Activated CD8-positive, alpha-beta T cell treated with anti-CD3 and anti-CD28 coated beads for 36 hours (primary cell): Measurements from ENCODE around the gene SSR1. TPM values are rescaled to one million over a fixed set of nuclear protein-coding genes. Genes with fewer than 3 reads are reported as not detected.

ENCODE experiments used
- ATAC-seq: fragments of 200-7000 bp; cut with Tn5 transposase; one replicate; pipeline ENCODE4 v1.10.0; 2021; ENCODE audit warnings: mild to moderate bottlenecking, moderate library complexity
- CTCF ChIA-PET: fragments of 350-600 bp; sonication (Branson Sonifier 250); formaldehyde crosslinking; loops from one replicate; lab custom pipeline; 2021; ENCODE audit warnings: antibody characterized with exemption; lab: Charles Lee
- POLR2A ChIA-PET: fragments of 350-600 bp; sonication (Branson Sonifier 250); formaldehyde crosslinking; loops from one replicate; lab custom pipeline; 2021; ENCODE audit warnings: antibody characterized with exemption; lab: Charles Lee
- DNase-seq: peaks from one replicate; pipeline ENCODE4 v3.0.0-alpha.2; 2020
- H3K27ac Mint-ChIP-seq: one replicate; pipeline ENCODE4 v1.8.0; 2021; ENCODE audit warnings: mild to moderate bottlenecking, mixed read lengths
- H3K27me3 Mint-ChIP-seq: one replicate; pipeline ENCODE4 v1.8.0; 2021; ENCODE audit warnings: mixed read lengths
- H3K36me3 Mint-ChIP-seq: one replicate; pipeline ENCODE4 v1.8.0; 2021; ENCODE audit warnings: low read depth, mixed read lengths
- H3K4me1 Mint-ChIP-seq: one replicate; pipeline ENCODE4 v1.8.0; 2021; ENCODE audit warnings: low read depth, mixed read lengths
- H3K4me3 Mint-ChIP-seq: one replicate; pipeline ENCODE4 v1.8.0; 2021; ENCODE audit warnings: mild to moderate bottlenecking, moderate library complexity, mixed read lengths
- H3K9me3 Mint-ChIP-seq: one replicate; pipeline ENCODE4 v1.8.0; 2021; ENCODE audit warnings: mixed read lengths
- intact Hi-C: fragments of 100-400 bp; cut with micrococcal nuclease; formaldehyde crosslinking; loops from one replicate; pipeline ENCODE4 v1.10.0; 2022
- total RNA-seq, 2 experiments: library from RNA; stranded (reverse); gene quantifications; one replicate each; pipeline ENCODE4 v1.2.3, GENCODE V29; 2021
- TF ChIP-seq, protein P1 (sequence below): fragments of 200-600 bp; IDR thresholded peaks from one replicate; pipeline ENCODE4 v1.8.0; 2022; ENCODE audit warnings: antibody characterized with exemption, mild to moderate bottlenecking

The SSR1 gene
- total RNA-seq, 2 experiments from 2014 or later: 117 to 124 TPM

DNA sequence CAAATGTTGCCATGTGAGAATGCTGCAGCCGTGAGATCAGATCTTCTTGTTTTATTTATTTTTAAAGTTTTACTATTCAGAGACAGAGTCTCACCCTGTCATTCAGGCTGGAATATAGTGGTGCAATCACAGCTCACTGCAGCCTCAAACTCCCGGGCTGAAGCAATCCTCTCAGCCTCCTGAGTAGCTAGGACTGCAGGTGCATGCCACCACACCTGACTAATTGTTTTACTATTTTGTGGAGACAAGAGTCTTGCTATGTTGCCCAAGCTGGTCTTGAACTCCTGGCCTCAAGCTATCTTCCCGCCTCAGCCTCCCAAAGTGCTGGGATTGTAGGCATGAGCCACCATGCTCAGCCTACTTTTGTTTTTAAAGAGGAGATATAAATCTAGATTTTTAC is 22.5 kb upstream of the SSR1 start:
- TF ChIP-seq, protein P1, sequence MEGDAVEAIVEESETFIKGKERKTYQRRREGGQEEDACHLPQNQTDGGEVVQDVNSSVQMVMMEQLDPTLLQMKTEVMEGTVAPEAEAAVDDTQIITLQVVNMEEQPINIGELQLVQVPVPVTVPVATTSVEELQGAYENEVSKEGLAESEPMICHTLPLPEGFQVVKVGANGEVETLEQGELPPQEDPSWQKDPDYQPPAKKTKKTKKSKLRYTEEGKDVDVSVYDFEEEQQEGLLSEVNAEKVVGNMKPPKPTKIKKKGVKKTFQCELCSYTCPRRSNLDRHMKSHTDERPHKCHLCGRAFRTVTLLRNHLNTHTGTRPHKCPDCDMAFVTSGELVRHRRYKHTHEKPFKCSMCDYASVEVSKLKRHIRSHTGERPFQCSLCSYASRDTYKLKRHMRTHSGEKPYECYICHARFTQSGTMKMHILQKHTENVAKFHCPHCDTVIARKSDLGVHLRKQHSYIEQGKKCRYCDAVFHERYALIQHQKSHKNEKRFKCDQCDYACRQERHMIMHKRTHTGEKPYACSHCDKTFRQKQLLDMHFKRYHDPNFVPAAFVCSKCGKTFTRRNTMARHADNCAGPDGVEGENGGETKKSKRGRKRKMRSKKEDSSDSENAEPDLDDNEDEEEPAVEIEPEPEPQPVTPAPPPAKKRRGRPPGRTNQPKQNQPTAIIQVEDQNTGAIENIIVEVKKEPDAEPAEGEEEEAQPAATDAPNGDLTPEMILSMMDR: no peak
- H3K27me3 Mint-ChIP-seq: peaks cover 2% of the 10 kb centered on the region
- POLR2A ChIA-PET: interaction anchor here (0.6 kb wide), 1 partner anchor 11 kb away, joined by 3 read pairs; no protein-coding TSS in a partner anchor
- H3K4me1 Mint-ChIP-seq: no peaks in the 10 kb centered on the region
- H3K4me3 Mint-ChIP-seq: no peak overlapping the region
- intact Hi-C loops: no loop called here
- no peaks in the 10 kb centered on the region for H3K9me3 Mint-ChIP-seq
- no peaks in the 10 kb centered on the region for H3K36me3 Mint-ChIP-seq
- no peak for ATAC-seq
- CTCF ChIA-PET: interaction anchor here (1.1 to 1.4 kb wide), 2 partner anchors 60 to 281 kb away, joined by 3 to 4 read pairs; no protein-coding TSS in a partner anchor
- DNase-seq: no peak
- no peak overlapping the region for H3K27ac Mint-ChIP-seq

DNA sequence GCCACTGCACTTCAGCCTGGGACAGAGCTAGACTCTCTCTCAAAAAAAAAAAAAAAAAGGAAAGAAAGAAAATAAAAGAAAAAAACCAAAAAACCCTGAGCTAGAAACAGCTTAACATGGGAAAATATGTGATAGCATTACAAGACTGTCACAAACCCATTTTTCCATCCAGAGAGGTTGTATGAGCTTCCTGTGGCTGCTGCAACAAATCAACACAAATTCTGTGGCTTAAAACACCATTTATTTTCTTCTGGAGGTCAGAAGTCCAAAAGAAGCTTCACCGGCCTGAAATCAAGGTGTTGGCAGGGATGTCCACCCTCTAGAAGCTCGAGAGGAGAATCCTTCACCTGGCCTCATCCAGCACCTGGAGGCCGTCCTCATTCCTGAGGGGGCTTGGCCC is 21.7 kb upstream of the SSR1 start:
- DNase-seq (no peak), ATAC-seq (no peak)
- H3K9me3 Mint-ChIP-seq: no peaks in the 10 kb centered on the region
- no peak overlapping the region for H3K27ac Mint-ChIP-seq
- TF ChIP-seq, protein P1: no peak
- POLR2A ChIA-PET: no interaction called here
- no peak overlapping the region for H3K4me3 Mint-ChIP-seq
- peaks cover 2% of the 10 kb centered on the region for H3K27me3 Mint-ChIP-seq
- intact Hi-C loops: no loop called here
- CTCF ChIA-PET: interaction anchor here (1.1 kb wide), 1 partner anchor 282 kb away, joined by 3 read pairs; no protein-coding TSS in a partner anchor
- no peaks in the 10 kb centered on the region for H3K36me3 Mint-ChIP-seq
- H3K4me1 Mint-ChIP-seq: no peaks in the 10 kb centered on the region

DNA sequence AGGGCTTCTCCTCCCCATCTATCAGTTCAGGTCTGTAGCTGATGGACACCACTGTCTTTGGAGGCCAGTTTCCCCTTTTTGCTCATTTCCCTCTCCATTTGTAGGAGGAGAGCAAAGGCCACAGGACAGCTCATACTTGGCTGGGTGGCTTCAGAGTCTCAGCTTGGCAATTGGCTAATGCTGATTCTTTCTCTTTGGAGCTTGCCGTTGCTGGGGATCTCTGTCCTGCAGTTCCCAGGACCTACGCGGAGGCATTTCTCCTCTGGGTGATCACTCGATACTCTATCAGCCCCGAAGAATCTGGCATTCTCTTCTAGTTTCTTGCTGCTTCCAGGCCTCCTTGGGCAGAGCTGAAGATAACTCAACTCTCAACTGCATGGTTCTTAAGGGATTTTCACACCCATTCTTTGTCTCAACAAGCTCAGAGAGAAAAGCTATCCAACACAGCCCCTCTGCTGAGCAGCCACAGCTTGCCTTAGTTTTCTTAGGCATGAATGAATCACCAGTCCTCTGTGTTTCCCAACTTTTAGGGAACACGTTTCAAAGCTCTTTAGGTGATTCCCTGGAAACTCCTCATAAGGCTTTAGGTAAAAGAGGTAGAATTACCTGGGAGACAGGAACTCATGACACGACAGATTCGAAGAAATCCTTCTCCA is 19.2 kb upstream of the SSR1 start:
- intact Hi-C loops: no loop called here
- no peaks in the 10 kb centered on the region for H3K4me1 Mint-ChIP-seq
- H3K9me3 Mint-ChIP-seq: no peaks in the 10 kb centered on the region
- CTCF ChIA-PET: interaction anchor here (0.5 to 1.3 kb wide), 3 partner anchors 9 to 13 kb away, joined by 3 to 5 read pairs (median 3); no protein-coding TSS in a partner anchor
- no peaks in the 10 kb centered on the region for H3K36me3 Mint-ChIP-seq
- H3K27ac Mint-ChIP-seq: no peak overlapping the region
- ATAC-seq: no peak
- POLR2A ChIA-PET: no interaction called here
- TF ChIP-seq, protein P1: no peak
- H3K4me3 Mint-ChIP-seq: no peak overlapping the region
- no peak for DNase-seq
- H3K27me3 Mint-ChIP-seq: no peaks in the 10 kb centered on the region

DNA sequence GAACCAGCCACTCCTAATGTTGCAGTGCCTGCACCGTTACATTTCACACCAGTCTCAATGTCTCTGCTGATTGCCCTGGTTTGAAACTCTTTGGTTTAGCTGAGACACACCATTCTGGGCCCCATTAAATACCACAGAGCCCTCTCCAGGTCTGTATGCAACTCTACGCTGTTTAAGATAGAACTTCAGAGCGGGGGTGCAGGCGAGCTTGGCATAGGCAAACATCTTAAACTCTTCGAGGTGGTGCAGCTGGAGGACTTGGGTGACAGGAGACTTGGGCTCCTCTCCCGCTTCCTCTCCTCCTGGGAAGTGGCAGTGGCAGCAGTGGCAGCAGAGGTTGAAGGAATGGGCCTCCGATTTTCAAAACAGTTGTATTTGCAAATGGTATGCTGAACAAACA is 18.5 kb upstream of the SSR1 start:
- no peak overlapping the region for H3K4me3 Mint-ChIP-seq
- no peaks in the 10 kb centered on the region for H3K36me3 Mint-ChIP-seq
- POLR2A ChIA-PET: no interaction called here
- no peak for ATAC-seq
- no peaks in the 10 kb centered on the region for H3K27me3 Mint-ChIP-seq
- no peaks in the 10 kb centered on the region for H3K9me3 Mint-ChIP-seq
- no peak for DNase-seq
- H3K4me1 Mint-ChIP-seq: no peaks in the 10 kb centered on the region
- no peak overlapping the region for H3K27ac Mint-ChIP-seq
- CTCF ChIA-PET: interaction anchor here (0.5 to 1.3 kb wide), 3 partner anchors 9 to 14 kb away, joined by 3 to 5 read pairs (median 3); no protein-coding TSS in a partner anchor
- TF ChIP-seq, protein P1: no peak
- intact Hi-C loops: no loop called here

DNA sequence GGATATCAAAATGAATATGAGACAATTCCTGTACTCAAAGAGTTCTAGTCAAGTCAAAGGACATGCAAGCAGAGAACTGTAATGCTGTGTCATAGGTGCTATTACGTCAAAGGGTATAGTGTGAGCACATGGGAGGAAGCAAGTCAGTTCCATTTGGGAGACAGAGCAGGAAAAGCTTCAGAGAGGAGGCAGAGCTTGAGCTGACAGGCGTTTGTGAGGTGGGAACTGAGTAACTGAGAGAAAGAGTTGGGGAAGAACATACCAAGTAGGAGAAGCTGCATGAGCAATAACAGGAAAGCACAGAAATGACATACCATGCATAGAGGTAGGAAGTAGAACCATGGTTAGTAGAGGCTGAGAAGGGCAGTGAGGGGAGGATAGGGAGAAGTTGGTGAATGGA is 15.2 kb upstream of the SSR1 start:
- Mint-ChIP-seq H3K27ac (no peak overlapping the region), H3K9me3 (no peaks in the 10 kb centered on the region), H3K36me3 (no peaks in the 10 kb centered on the region), H3K4me3 (no peak overlapping the region), H3K4me1 (no peaks in the 10 kb centered on the region), H3K27me3 (no peaks in the 10 kb centered on the region)
- POLR2A ChIA-PET: no interaction called here
- ATAC-seq (no peak), DNase-seq (no peak)
- TF ChIP-seq, protein P1: no peak
- CTCF ChIA-PET: interaction anchor here (0.9 kb wide), 1 partner anchor 287 kb away, joined by 3 read pairs; no protein-coding TSS in a partner anchor
- intact Hi-C loops: no loop called here
